GM12801 (cell line): ENCODE results near the gene PC.

Source experiments
- CTCF ChIP-seq: IDR thresholded peaks from one replicate; pipeline ENCODE4 v1.5.1; 2011; ENCODE audit warnings: control low read depth; ENCODE audit not compliant: insufficient read length; ENCODE audit errors: extremely low read depth

Gene PC

GRCh38 chr11:66851698-66852465, 106.3 kb downstream of the PC start:
- no peak for TF ChIP-seq CTCF

- no peak for TF ChIP-seq CTCF
Measured at GRCh38 chr11:66851239-66851596, 107.0 kb downstream of the PC start.

- no peak for TF ChIP-seq CTCF
Measured at GRCh38 chr11:66850588-66851238, 107.5 kb downstream of the PC start.

GRCh38 chr11:66850235-66850587, 108.0 kb downstream of the PC start:
- no peak for TF ChIP-seq CTCF

- TF ChIP-seq CTCF, result no peak
Measured at GRCh38 chr11:66849501-66850234, 108.5 kb downstream of the PC start.

GRCh38 chr11:66848671-66849500, 109.3 kb downstream of the PC start:
- no peak for TF ChIP-seq CTCF
